HG03565 (cell line): ENCODE measurements around the gene FOXB2.
"Not testable (repeated sequence)": the region's sequence is repeated elsewhere in the genome, so short reads cannot be mapped to it uniquely, and the experiment has no call there.

Experiments
- ATAC-seq: cut with Tn5 transposase; IDR thresholded peaks from one replicate; pipeline ENCODE4 v1.9.1; 2021; ENCODE audit warnings: mild to moderate bottlenecking, moderate library complexity; ENCODE audit not compliant: unreplicated experiment

Gene FOXB2

DNA sequence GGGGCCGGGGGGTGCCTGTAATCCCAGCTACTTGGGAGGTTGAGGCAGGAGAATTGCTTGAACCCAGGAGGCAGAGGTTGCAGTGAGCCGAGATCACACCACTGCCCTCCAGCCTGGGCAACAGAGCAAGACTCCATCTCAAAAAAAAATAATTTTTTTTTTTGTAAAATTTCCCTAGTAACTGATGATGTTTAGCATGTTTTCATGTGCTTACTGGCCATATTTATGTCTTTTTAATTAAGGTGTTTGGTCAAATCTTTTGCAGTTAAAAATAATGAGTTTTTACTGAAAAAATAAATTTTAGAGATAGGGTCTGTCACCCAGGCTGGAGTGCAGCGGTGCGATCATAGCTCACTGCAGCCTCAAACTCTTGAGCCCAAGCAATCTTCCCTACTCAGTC, 24.3 kb downstream of the FOXB2 start:
- not testable (repeated sequence) for ATAC-seq

DNA sequence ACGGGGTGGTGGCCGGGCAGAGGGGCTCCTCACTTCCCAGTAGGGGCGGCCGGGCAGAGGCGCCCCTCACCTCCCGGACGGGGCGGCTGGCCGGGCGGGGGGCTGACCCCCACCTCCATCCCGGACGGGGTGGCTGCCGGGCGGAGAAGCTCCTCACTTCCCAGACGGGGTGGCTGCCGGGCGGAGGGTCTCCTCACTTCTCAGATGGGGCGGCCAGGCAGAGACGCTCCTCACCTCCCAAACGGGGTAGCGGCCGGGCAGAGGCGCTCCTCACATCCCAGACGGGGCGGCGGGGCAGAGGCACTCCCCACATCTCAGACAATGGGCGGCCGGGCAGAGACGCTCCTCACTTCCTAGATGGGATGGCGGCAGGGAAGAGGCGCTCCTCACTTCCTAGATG, 41.2 kb downstream of the FOXB2 start:
- not testable (repeated sequence) for ATAC-seq

DNA sequence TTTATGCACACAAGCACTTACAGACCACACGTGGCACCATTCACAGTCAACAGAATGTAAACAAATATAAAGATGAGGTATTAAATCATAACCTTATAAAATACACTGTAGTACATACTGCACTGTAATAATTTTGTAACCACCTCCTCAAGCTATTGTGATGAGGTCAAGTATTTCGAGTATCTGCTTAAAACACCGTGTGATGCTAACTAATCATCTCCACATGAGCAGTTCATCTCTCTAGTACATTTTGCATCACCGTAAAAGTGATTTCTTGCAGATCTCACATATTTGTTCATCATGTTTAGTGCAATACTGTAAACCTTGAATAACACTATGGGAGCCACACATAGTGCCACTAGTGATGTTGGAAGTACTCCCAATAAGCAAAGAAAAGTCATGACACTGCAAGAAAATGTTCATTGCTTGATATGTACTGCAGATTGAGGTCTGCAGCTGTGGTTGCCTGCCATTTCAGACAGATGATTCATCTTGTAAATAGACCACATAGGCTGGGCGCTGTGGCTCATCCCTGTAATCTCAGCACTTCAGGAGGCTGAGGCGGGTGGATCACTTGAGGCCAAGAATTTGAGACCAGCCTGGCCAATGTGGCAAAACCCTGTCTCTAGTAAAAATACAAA, 44.3 kb downstream of the FOXB2 start:
- no peak for ATAC-seq

DNA sequence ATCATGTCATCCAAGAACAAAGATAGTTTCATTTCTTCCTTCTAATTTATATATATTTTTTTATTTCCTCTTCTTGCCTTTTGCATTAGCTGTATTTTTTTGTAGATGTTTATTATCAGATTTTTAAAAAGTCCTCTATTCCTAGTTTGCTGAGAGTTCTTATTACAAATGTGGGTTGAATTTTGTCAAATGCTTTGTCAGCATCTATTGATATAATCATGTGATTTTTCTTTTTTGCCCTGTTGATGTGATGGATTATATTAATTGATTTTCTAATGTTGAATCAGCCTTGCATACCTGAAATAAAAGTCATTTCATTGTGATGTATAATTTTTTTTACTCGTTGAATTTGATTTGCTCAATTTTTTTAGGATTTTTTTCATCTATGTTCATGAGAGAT, 46.9 kb downstream of the FOXB2 start:
- no peak for ATAC-seq
